GM21381 (cell line): Measurements from ENCODE around the gene PTPRS.
"Not testable (repeated sequence)": the region's sequence is repeated elsewhere in the genome, so short reads cannot be mapped to it uniquely, and the experiment has no call there.

Experiments used
- ATAC-seq: cut with Tn5 transposase; IDR thresholded peaks from one replicate; pipeline ENCODE4 v1.9.1; 2021; ENCODE audit warnings: mild to moderate bottlenecking, moderate library complexity; ENCODE audit not compliant: unreplicated experiment

Gene PTPRS

GRCh38 chr19:5340637-5341447 lies at the start of gene PTPRS:
Gene PTPRS (minus strand): TSS chr19:5340812. CDS start chr19:5286140, 54,672 bp downstream.
- no peak for ATAC-seq

DNA sequence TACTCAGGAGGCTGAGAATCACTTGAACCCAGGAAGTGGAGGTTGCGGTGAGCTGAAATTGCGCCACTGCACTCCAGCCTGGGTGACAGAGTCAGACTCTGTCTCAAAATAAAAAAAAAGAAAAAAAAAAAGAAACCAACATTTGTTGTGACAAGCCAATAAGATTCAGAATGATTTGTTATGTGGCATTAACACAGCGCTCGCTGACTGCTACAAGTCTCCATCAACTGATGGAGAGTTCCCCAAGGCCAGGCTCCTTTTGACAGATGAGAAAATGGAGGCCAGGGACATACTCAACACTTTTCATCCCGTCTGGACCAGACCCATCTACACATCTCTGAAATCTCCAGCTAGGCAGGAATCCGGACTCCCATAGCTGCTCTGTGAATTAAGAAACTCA lies 48.7 kb upstream of the PTPRS start:
- ATAC-seq: no peak

DNA sequence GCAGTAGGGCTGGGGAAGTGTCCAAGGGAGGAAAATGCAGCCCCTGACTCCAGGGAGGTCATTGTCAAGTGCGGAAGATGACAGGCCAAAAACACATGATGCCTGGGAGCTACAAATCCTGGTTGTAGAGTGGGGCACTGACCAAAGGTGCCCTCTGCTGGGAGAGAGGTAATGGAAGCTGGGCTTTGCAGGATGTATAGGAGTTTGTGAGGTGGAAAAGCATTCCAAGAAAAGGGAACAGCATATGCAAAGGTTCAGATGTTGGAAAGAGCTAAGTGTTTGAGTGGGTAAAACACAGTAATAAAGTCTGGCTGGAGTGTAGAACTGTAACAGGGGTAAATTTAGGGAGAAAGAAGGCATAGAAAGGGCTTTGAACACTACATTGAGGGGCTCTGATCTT lies 46.9 kb upstream of the PTPRS start:
- ATAC-seq: no peak

DNA sequence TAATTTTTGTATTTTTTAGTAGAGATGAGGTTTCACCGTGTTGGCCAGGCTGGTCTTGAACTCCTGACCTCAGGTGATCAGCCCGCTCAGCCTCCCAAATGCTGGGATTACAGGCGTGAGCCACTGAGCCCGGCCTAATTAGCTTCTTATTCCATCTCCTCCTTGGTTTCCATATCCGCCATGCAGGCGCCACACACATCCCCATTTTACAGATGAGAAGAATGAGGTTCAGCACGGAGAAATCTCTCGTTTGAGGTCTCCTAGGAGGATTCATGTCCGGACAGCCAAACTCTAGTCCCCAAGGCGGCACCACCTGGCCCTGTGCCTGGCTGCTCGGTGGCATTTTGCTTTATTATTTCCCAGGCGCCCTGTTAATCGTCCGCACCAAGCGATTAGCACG lies 46.2 kb upstream of the PTPRS start:
- no peak for ATAC-seq

DNA sequence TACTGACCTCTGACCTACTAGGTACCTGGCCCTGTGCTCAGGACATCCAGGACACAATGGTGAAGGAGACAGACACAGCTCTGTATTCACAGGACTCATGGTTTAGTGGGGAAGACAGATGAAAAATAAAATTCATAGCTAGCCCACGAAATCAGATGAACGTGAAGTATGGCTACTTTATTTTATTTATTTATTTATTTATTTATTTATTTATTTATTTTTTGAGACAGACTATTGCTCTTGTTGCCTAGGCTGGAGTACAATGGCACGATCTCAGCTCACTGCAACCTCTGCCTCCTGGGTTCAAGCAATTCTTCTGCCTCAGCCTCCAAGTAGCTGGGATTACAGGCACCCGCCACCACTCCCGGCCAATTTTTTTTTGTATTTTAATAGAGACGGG lies 40.6 kb upstream of the PTPRS start:
- not testable (repeated sequence) for ATAC-seq

DNA sequence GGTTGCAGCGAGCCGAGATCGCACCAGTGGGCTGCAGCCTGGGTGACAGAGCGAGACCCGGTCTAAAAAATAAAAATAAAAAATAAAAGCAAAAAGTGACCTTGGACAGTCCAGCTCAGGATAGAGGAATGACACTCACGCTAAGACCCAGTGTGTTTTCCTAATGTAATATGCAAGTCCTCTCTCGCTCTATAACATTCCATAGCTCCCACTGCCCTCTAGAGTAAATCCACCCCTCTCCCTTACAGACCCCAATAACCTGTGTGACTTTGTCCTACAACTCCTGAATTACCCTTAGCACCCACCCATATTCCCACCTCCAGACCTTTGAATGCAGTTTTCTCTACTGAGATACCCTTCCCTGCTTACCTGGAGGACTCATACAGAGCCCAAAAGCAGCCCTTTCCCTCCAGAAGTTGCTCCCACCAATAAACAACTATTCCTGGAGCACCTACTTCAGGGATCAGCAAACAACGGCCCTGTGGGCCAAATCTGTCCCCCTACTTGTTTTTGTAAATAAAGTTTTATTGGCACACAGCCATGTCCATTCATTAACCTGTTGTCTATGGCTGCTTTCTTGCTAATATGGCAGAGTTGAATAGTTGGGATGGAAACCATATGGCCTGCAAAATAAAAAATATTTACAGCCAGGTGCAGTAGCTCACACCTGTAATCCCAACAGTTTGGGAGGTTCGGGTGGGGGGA lies 39.8 kb upstream of the PTPRS start:
- ATAC-seq: no peak

DNA sequence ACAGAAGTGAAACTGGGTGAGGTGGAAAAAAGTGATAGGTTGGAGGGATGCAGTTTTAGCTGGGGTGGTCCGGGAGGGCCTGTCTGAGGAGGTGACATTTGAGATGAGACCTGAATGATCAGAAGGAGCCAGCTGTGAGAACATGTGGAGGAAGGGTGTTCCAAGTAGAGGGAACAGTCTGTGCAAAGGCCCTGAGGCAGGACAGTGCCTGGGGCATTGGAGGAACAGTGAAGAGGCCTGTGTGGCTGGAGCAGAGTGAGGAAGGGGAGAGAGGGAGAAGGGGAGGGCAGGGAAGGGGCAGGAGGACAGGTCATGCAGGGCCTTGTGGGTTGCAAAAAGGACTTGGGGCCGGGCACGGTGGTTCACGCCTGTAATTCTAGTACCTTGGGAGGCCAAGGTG lies 36.3 kb upstream of the PTPRS start:
- no peak for ATAC-seq

DNA sequence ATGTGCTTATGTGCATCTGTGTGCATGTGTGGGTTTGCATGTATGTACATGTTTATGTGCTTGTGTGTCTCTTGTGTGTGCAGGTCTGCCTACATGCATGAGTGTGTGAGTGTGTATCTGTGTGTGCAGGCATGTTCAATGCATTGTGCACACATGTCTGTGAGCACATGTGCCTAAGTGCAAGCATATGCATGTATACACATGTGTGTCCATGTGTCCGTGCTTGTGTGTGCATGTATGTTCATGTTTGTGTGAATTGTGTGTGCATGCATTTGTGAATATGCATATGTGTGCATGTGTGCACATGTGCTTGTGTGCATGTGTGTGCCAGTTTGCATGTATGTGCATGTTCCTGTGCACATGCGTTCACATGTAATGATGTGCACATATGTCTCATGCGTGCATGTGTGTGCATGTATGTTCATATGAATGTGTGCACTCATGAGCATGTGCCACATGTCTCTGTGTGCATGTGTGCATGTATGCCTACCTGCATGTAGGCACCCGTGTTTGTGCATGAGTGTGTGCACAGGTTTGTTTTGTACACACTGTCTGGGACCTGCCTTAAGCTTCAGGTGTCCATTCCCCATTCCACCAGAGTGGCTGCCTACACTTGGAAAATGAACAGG lies 32.1 kb upstream of the PTPRS start:
- ATAC-seq: no peak

DNA sequence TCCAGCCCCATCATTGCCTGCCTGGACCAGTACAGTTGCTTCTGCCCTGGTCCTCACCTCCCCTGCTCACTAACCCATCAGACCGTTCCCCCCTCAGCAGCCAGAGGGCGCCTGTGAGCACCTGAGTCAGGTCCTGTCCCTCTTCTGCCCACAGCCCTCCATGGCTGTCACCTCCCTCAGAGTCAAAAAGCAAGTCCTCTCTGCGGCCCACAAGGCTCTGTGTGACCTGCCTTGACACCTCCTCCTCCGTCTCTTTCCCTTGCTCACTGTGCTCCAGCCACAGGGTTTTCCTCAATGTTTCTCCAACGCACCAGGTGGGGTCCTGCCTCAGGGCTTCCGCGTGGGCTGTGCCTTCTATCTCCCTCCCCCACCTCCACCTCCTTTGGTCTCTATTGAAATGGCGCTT lies 29.4 kb upstream of the PTPRS start:
- ATAC-seq: no peak

- ATAC-seq: no peak
These were observed 28.7 kb upstream of the PTPRS start for GRCh38 chr19:5369304-5369703.

DNA sequence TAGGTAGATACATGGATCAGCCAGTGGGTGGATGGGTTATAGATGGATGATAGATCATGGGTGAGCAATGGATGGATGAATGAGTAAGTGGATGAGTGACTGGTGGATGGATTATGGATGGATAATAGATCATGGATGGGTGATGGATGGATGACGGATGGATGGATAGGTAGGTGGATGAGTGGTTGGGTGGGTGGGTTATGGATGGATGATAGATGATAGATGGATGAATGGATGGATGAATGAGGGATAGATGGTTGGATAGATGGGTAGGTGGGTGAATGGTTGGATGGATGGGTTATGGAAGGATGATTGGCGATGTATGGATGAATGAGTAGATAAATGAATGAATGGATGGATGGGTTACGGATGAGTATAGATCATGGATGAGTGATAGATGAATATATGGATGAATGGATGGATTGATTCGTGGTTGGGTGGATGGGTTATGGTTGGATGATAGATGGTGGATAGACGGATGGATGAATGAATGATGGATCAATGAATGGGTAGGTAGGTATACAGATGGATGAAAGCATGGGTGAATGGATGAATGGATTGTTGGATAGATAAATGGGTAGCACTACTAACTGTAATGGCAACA lies 27.0 kb upstream of the PTPRS start:
- ATAC-seq: no peak

DNA sequence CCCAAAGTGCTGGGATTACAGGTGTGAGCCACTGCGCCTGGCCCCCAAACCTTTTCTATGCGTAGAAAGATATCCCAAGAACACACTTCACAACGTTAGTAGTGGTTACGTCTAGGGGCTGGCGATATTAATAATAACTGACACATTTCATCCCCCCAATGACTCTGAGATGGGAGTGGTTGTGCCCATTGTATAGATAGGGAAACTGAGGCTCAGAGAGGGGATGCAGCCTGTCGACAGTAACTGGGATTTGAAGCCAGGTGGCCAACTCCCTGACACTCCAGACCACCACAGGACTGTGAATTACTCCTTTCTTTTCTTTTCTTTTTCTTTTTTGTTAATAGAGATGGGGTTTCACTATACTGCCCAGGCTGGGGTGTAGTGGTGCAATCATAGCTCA lies 25.3 kb upstream of the PTPRS start:
- ATAC-seq: no peak

- ATAC-seq: no peak
These were observed 24.1 kb upstream of the PTPRS start for GRCh38 chr19:5364674-5365073.

- not testable (repeated sequence) for ATAC-seq
These were observed 21.2 kb upstream of the PTPRS start for GRCh38 chr19:5361839-5362238.

DNA sequence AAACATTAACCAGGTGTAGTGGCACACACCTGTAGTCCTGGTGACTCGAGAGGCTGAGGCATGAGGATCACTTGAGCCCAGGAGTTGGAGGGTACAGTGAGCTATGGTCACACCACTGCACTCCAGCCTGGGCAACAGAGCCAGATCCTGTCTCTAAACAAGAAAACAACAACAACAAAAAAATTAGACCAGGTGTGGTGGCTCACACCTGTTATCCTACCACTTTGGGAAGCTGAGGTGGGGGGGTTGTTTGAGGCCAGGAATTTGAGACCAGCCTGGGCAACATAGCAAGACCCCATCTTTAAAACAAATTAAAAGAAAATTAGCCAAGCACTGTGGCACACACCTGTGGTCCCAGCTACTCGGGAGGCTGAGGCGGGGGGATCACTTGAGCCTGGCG lies 20.8 kb upstream of the PTPRS start:
- ATAC-seq: no peak

GRCh38 chr19:5360003-5360780 lies 19.6 kb upstream of the PTPRS start:
- no peak for ATAC-seq

DNA sequence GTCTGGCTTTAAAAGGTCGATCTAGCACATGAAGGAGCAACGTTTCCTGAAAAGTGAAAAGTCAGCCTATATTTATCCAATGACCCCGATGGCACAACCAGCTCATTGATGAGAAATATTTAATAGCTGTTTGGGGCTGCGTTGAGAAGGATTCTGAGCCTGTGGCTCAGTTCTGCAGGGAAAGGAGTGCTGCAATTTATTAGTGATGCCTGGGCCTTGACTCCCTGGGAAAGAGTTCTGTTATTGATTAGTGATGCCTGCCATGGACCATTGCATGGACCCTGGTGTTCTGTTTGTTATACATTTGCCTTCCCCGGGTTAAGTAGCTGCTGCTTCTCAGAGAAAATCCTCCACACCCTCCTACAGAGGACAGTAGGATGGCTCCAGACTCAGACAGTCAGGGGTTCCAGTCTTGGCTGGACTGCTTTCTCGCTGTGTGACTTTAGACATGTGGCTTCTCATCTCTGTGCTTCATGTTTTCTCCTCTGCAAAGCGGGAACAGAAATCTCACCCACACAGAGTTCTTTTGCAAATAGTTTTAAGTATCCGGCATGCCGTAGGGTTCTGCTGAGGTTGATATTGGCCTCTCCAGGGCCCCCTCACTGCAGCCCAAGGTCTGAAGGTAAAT lies 17.7 kb upstream of the PTPRS start:
- no peak for ATAC-seq

DNA sequence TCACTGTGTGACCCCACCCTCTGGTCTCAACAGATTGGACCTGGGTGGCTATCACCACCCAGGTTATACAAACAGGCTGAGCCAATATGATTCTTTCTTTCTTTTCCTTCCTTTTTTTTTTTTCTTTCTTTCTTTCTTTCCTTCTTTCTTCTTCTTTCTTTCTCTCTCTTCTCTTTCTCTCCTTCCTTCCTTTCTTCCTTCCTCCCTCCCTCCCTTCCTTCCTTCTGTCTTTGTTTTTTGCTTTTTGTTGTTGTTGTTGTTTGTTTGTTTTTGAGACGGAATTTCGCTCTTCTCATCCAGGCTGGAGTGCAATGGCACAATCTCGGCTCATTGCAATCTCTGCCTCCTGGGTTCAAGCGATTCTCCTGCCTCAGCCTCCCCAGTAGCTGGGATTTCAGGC lies 17.0 kb upstream of the PTPRS start:
- no peak for ATAC-seq

DNA sequence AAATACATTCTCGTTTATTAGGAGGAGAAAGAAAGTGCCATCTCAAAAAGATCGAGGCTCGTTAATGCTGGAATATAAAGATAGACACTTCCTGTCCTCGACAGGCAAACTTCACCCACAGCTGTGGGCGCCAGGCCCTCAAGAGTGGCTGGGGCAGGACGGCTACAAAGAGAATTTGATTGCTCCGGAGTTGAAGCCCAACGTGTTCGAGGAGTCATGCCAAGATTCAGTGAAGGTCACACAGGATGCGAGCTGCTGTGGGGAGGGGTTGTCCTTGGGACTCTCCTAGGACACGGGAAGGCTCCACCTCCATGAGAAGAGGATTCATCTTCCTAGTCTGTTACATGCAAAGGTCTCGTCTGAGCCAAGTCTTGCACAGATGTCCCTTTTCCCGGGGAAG lies 16.3 kb upstream of the PTPRS start:
- no peak for ATAC-seq

DNA sequence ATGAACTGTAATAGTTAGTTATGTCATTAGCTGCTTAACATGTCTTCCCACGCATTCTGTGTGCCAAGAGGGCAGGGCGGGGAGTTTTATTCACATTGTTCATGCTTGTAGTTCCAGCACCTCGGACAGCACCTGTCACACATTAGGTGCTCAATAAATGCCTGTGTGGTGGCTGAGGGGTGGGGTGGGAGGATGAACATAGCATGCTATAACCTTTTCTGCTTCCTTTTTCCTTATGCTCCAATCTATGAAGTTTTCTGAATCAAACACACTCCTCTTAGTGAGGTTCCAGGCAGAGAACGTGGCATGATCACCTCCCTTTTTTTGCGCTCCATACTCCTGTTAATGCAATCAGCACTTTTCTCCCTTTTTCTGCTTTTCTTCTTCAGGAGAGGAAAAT lies 15.8 kb upstream of the PTPRS start:
- no peak for ATAC-seq
